ENCODE data around the gene GPC6.

GRCh38 chr13:93234459-93234858 lies 7.9 kb downstream of the GPC6 start:
- TF ChIP-seq RAD21 (conservative IDR thresholded peaks at IDR 0.05) (no peak), SMC3 (conservative IDR thresholded peaks at IDR 0.05; ENCODE audit: poor library complexity) (no peak), EZH2 (IDR thresholded peaks at IDR 0.05; ENCODE audit: borderline replicate concordance, insufficient read depth, low read length, poor library complexity, severe bottlenecking) (no peak), TAF1 (IDR thresholded peaks at IDR 0.05; ENCODE audit: low read depth) (no peak), EP300 (conservative IDR thresholded peaks at IDR 0.05; ENCODE audit: poor library complexity, severe bottlenecking) (no peak), POLR2AphosphoS5 (IDR thresholded peaks at IDR 0.05) (no peak)
- TF ChIP-seq, protein P1, sequence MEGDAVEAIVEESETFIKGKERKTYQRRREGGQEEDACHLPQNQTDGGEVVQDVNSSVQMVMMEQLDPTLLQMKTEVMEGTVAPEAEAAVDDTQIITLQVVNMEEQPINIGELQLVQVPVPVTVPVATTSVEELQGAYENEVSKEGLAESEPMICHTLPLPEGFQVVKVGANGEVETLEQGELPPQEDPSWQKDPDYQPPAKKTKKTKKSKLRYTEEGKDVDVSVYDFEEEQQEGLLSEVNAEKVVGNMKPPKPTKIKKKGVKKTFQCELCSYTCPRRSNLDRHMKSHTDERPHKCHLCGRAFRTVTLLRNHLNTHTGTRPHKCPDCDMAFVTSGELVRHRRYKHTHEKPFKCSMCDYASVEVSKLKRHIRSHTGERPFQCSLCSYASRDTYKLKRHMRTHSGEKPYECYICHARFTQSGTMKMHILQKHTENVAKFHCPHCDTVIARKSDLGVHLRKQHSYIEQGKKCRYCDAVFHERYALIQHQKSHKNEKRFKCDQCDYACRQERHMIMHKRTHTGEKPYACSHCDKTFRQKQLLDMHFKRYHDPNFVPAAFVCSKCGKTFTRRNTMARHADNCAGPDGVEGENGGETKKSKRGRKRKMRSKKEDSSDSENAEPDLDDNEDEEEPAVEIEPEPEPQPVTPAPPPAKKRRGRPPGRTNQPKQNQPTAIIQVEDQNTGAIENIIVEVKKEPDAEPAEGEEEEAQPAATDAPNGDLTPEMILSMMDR (IDR thresholded peaks at IDR 0.05; ENCODE audit: poor library complexity, severe bottlenecking): no peak
- TF ChIP-seq, protein P2, sequence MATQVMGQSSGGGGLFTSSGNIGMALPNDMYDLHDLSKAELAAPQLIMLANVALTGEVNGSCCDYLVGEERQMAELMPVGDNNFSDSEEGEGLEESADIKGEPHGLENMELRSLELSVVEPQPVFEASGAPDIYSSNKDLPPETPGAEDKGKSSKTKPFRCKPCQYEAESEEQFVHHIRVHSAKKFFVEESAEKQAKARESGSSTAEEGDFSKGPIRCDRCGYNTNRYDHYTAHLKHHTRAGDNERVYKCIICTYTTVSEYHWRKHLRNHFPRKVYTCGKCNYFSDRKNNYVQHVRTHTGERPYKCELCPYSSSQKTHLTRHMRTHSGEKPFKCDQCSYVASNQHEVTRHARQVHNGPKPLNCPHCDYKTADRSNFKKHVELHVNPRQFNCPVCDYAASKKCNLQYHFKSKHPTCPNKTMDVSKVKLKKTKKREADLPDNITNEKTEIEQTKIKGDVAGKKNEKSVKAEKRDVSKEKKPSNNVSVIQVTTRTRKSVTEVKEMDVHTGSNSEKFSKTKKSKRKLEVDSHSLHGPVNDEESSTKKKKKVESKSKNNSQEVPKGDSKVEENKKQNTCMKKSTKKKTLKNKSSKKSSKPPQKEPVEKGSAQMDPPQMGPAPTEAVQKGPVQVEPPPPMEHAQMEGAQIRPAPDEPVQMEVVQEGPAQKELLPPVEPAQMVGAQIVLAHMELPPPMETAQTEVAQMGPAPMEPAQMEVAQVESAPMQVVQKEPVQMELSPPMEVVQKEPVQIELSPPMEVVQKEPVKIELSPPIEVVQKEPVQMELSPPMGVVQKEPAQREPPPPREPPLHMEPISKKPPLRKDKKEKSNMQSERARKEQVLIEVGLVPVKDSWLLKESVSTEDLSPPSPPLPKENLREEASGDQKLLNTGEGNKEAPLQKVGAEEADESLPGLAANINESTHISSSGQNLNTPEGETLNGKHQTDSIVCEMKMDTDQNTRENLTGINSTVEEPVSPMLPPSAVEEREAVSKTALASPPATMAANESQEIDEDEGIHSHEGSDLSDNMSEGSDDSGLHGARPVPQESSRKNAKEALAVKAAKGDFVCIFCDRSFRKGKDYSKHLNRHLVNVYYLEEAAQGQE (IDR thresholded peaks at IDR 0.05; ENCODE audit: borderline replicate concordance): no peak

Data from neural cell (in vitro differentiated cells).